GM18868 (cell line): ENCODE measurements around the gene PNPLA2.
A peak's percentile ranks its signal among the peaks of the same experiment; 100 is the strongest.

Experiments
- ATAC-seq: cut with Tn5 transposase; IDR thresholded peaks from one replicate; pipeline ENCODE4 v1.9.1; 2021; ENCODE audit warnings: mild to moderate bottlenecking, moderate library complexity; ENCODE audit not compliant: unreplicated experiment

PNPLA2 gene

GRCh38 chr11:797296-798092 lies 21.2 kb upstream of the PNPLA2 start:
- peak; percentile 49 for ATAC-seq

DNA sequence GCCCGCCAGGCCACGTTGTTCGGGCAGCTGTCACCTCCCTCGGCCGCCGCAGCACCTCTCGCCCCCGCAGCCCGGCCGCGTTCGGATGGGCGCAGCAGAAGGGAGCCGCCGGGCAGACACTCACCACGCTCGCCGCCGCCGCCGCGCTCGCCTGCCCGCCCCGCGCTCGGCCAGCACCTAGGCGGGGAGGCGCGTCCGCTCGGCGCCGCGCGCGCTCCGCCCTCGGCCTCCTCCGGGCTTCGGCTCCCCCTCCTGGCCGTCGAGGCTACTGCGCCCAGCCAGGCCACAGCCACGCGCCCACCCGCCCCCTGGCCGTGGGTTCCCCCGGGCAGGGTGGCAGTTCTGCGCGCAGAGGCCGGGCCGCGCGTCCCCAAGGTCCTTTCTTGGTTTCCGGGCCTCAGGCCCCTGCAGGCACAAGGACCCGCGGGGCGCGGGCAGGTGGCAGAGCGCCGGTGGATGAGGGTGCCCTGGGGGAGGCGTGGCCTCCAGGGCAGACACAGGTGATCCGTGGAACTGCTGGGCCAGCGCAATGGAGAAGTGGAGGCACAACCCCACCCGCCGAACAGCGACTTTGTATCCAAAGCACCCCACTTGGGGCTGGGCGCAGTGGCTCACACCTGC lies 20.5 kb upstream of the PNPLA2 start, which contains the start of gene SLC25A22:
TSS of gene SLC25A22 (minus strand) at position 189 of the 621 bp plus-strand sequence. CDS start 3,275 bp downstream, outside the sequence.
- peak; percentile 61 for ATAC-seq

GRCh38 chr11:799641-800316 lies 18.9 kb upstream of the PNPLA2 start:
- no peak for ATAC-seq

DNA sequence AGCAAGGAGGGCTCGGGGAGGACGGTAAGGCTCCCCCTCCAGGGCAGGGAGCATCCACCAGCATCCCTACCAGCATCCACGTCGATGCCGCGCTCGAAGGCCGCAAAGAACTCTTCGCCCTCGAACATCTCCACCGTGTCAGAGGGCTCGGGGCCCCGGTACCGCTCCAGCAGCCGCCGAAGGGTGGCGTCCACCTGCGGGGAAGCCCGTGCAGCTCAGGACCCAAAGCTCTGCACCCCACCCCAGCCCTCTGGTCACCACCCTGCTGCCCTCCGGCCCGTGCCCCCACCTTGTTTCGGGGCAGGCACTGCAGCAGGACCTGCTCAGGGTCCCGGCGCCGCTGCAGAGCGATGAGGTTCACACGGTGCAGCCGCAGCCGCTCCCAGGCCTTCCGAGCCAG lies 18.2 kb upstream of the PNPLA2 start:
- ATAC-seq, result no peak

- ATAC-seq, result no peak
These were observed 17.5 kb upstream of the PNPLA2 start for GRCh38 chr11:801097-801780.

DNA sequence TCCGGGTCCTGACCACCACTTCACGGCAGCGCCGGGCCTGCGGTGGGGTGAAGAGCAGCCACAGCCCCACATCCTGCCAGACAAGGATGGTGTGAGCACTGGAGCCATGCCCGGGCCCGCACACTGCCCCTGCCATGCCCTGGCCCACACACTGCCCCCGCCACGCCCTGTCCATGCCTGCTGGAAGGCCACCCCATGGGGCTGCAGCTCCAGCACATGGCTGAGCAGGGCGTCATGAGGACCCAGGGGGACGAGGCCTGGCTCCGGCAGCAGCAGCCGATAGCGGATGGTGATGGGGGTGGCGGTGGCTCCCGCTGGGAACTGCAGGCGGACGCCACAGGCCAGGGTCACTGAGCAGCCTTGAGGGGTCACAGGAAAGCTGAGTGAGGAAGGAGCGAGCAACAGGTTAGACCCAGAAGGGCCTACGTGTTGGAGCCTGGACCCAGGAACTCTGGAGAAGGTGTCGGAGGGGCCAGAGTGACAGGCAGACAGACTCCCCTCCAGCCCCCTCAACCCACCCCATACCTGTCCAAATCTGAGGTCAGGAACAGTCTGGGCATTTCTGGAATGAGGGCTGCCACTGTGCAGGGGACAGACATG lies 16.6 kb upstream of the PNPLA2 start:
- ATAC-seq, result no peak

- ATAC-seq, result no peak
These were observed 15.8 kb upstream of the PNPLA2 start for GRCh38 chr11:802693-803466.

GRCh38 chr11:803467-803742 lies 15.3 kb upstream of the PNPLA2 start:
- no peak for ATAC-seq

- ATAC-seq, result no peak
These were observed 14.7 kb upstream of the PNPLA2 start for GRCh38 chr11:803770-804598.

- no peak for ATAC-seq
These were observed 14.1 kb upstream of the PNPLA2 start for GRCh38 chr11:804599-804964.

DNA sequence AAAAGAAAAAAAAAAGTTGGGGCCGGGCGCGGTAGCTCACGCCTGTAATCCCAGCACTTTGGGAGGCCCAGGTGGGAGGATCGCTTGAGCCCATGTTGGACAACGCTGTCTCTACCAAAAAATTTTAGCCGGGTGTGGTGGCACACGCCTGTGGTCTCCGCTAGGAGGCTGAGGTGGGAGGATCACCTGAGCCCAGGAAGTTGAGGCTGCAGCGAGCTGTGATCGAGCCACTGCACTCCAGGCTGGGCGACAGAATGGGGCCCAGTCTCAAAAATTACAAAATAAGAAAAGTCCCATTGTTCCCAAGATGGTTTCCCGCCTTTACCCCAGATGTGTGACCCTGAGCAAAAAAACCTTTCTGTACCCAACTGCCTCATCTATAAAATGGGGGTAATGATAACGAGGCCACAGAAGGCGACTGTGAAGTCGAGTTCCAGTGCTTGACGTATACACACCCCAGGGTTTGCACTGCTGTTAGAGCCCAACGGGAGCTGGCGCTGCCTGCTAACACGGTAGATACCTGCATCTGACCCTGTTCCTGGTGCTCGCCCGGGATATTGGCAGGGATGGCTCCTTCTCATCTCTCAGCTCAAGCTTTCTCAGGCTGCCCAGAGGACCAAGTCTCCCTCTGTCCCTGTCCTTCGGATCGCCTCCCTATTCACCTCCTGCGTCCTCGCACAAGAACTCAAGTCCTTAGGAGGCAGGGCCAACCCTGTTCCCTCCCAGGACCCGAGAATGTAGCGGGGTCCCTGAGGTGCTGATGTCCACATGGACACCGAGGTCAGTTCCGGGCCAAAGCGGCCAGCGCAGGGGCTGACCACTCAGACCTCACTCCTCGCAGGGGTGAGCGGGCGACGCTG lies 10.1 kb upstream of the PNPLA2 start:
- peak; percentile 1 for ATAC-seq

DNA sequence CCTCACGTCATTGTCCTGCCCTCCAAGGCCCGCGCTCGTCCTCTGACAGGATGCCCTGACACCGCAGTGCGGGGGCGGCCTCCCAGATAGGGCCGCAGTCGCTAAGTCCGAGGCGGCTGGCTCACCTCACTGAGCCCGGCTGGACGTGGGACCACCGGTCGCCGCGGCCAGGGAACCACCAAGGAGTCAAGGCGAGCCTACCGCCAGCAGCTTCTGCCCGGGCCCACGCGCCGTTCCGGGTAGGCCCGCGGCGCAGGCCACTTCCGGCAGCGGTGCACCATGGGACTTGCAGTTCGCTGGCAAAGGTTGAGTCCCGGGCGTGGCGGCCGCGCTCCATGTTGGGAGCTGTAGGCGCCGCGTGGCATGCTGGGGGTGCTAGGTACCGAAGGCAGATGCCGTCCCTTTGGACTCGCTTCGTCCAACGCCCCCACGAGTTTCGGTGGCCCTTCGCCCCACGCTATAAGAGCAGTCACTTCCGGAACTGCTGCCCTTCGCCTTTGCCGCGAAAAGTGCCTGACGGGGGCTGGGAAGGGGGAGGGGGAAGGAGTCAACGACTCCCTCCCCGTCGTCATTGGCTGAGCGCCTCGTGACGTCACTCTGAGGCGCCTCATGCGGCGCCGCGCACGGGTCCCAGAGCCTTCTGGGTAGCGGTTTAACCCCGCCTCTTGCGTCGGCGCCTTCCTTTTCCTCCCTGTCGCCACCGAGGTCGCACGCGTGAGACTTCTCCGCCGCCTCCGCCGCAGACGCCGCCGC lies 9.3 kb upstream of the PNPLA2 start, which contains the start of gene RPLP2:
TSS of gene RPLP2 (plus strand) at position 681 of the 753 bp plus-strand sequence. CDS start 268 bp downstream, outside the sequence.
- ATAC-seq, result peak; percentile 70

DNA sequence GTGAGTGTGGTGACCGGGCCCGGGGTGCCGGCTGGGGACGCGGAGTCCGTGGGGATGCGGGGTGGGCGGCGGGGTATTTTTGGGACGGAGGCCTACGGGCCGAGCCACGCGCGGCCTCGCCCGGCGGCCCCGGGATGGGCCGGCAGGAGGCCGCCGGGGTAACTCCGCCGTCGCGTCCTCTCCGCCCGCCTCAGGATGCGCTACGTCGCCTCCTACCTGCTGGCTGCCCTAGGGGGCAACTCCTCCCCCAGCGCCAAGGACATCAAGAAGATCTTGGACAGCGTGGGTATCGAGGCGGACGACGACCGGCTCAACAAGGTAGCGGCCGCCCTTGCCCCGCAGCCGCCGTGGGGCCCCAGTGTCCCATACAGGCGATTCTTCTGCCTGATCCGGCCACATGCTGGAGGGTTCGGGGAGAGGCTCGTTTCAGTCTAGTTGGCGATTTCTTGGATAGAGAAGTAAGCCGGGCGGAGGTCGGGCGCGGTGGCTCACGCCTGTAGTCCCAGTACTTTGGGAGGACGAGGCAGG lies 8.6 kb upstream of the PNPLA2 start:
- ATAC-seq, result no peak

DNA sequence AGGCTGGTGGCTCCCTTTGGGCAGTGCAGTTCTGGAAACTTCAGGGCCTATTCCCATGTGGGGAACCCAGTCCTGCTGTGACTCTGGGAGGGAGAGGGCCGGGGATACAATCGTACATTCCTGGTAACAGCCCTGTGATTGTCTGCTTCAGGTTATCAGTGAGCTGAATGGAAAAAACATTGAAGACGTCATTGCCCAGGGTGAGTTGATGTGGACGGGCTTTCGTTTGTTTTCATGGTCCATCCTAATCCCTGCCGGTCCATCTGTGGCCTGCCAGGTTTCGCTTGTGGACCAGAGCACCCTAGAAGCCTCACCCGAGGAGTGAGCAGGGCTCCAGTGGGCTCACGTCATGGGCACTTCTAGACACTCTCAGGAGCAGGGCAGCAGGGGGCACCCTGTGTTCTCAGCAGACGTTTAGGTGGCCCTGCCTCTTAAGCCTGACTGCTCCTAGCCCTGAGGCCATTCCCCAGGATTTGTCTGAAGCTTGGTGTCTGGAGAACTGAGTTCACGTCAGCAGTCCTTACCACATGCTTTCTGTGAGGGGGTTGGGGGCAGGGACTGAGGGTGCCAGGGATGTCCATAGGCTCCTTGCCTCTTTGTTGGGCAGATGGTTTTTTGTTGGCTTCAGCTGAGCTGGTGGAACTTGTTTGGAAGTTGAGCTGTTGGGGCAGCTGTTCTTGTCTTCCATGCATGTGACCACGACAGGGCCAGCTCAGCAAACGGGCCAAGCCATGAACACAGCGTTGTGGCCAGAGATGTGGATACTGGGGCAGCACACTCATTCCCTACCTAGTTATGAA lies 7.1 kb upstream of the PNPLA2 start:
- no peak for ATAC-seq

- no peak for ATAC-seq
These were observed 6.3 kb upstream of the PNPLA2 start for GRCh38 chr11:812390-812789.

- ATAC-seq, result no peak
These were observed 5.7 kb upstream of the PNPLA2 start for GRCh38 chr11:813072-813455.
